K562 (cell line): Measurements from ENCODE around the gene MINK1. TPM values are rescaled to one million over a fixed set of nuclear protein-coding genes. Genes with fewer than 3 reads are reported as not detected.

Experiments used
- ATAC-seq: fragments of 200-7000 bp; cut with Tn5 transposase; 3 replicates; pipeline ENCODE4 v1.9.1; 2020; ENCODE audit warnings: moderate library complexity
- BruUV-seq: library from RNA; stranded (reverse); fragments of 400-500 nt; replicated peaks from 2 replicates; lab custom pipeline; 2021; lab: Mats Ljungman, UMichigan
- CTCF ChIA-PET: fragments of 300-600 bp; formaldehyde crosslinking; extraction: SDS; loops from one replicate; lab custom pipeline; 2021; ENCODE audit warnings: low intra/inter-chr PET ratio; lab: Yijun Ruan, JAX
- POLR2A ChIA-PET: fragments of 300-600, 350-650 bp; sonication (Branson Sonifier 250); formaldehyde crosslinking; extraction: SDS; loops from one replicate; lab custom pipeline; 2021; ENCODE audit warnings: antibody characterized with exemption, inconsistent platforms; lab: Yijun Ruan, JAX
- DNase-seq, 4 experiments: peaks; one replicate each; pipeline versions ENCODE4 v3.0.0 to v3.0.0-alpha.2; 2011 to 2018; ENCODE audit warnings: low spot score in 3 of 4, mixed read lengths in 3 of 4; ENCODE audit errors: extremely low read depth in 1 of 4
- FAIRE-seq: peaks from 2 replicates; lab custom pipeline; 2011; peaks lifted over from hg19 to GRCh38; lab: Jason Lieb, UNC
- H2AFZ ChIP-seq: 2 replicates; pipeline ENCODE4 v1.6.0; 2011; ENCODE audit warnings: low read depth, low read length, control low read depth, inconsistent platforms
- H3K27ac ChIP-seq: fragments of 200-600 bp; 3 replicates; pipeline ENCODE4 v1.8.0; 2011; ENCODE audit warnings: low read depth, mild to moderate bottlenecking, control low read depth, inconsistent platforms, low read length, moderate library complexity, mixed read lengths; ENCODE audit errors: extremely low read depth
- H3K27me3 ChIP-seq, 2 experiments: fragments of 300-600 bp in 1 of 2; 2 replicates in 1 of 2; 3 replicates in 1 of 2; pipeline versions ENCODE4 v1.6.0 to v1.8.0; 2011; ENCODE audit warnings: inconsistent platforms in 2 of 2, low read length in 2 of 2, mild to moderate bottlenecking in 1 of 2, mixed read lengths in 1 of 2, moderate library complexity in 1 of 2; ENCODE audit not compliant: control insufficient read depth in 2 of 2, insufficient read depth in 2 of 2
- H3K36me3 ChIP-seq: fragments of 300-600 bp; 3 replicates; pipeline ENCODE4 v1.8.0; 2011; ENCODE audit warnings: mild to moderate bottlenecking, low read length, inconsistent platforms; ENCODE audit not compliant: control insufficient read depth, insufficient read depth
- H3K4me1 ChIP-seq, 2 experiments: fragments of 200-600 bp in 1 of 2; replicated peaks in 1 of 2; 2 replicates in 1 of 2; 3 replicates in 1 of 2; pipeline versions ENCODE4 v1.5.1 to v1.8.0; 2011; ENCODE audit warnings: inconsistent platforms in 2 of 2, low read length in 2 of 2, mild to moderate bottlenecking in 1 of 2, mixed read lengths in 1 of 2, moderate library complexity in 1 of 2; ENCODE audit not compliant: control insufficient read depth in 2 of 2, insufficient read depth in 2 of 2
- H3K4me2 ChIP-seq: 2 replicates; pipeline ENCODE4 v1.6.1; 2011; ENCODE audit warnings: low read length, control low read depth, inconsistent platforms, mixed read lengths; ENCODE audit not compliant: insufficient read depth
- H3K4me3 ChIP-seq: fragments of 200-600 bp; sonication (generic), shearing (Covaris generic); 2 replicates; pipeline ENCODE4 v1.5.1; 2016; ENCODE audit warnings: control low read depth, inconsistent platforms
- H3K79me2 ChIP-seq: fragments of 200-600 bp; 3 replicates; pipeline ENCODE4 v1.8.0; 2011; ENCODE audit warnings: low read length, inconsistent platforms; ENCODE audit not compliant: control insufficient read depth, insufficient read depth
- H3K9ac ChIP-seq, 2 experiments: 2 replicates each; pipeline versions ENCODE4 v1.6.0 to v1.6.1; 2011; ENCODE audit warnings: low read depth in 2 of 2, low read length in 2 of 2, control low read depth in 1 of 2, inconsistent platforms in 1 of 2, mild to moderate bottlenecking in 1 of 2, mixed read lengths in 1 of 2; ENCODE audit not compliant: insufficient read depth in 1 of 2
- H3K9me1 ChIP-seq: one replicate; pipeline ENCODE4 v1.6.0; 2011; ENCODE audit warnings: inconsistent platforms, mild to moderate bottlenecking, low read length, moderate library complexity; ENCODE audit not compliant: control insufficient read depth, insufficient read depth
- H3K9me3 ChIP-seq: replicated peaks from 2 replicates; pipeline ENCODE4 v1.5.1; 2011; ENCODE audit warnings: low read depth, low read length, inconsistent platforms; ENCODE audit not compliant: control insufficient read depth, insufficient read depth
- H4K20me1 ChIP-seq: replicated peaks from 2 replicates; pipeline ENCODE4 v1.6.1; 2011; ENCODE audit warnings: low read length, inconsistent platforms, mixed read lengths; ENCODE audit not compliant: control insufficient read depth, insufficient read depth
- ETV1 ChIP-seq: fragments of 450-650 bp; conservative IDR thresholded peaks from 2 replicates; pipeline ENCODE4 v1.6.1; 2016; ENCODE audit warnings: missing genetic modification characterization, control low read depth, low read depth, missing compliant biosample characterization
- FOXJ3 ChIP-seq: sonication (generic); formaldehyde crosslinking; IDR thresholded peaks from 2 replicates; pipeline ENCODE4 v1.4.0; 2020; ENCODE audit warnings: mild to moderate bottlenecking, missing genetic modification reagents
- HNRNPK ChIP-seq: fragments of 200-400 bp; formaldehyde crosslinking; IDR thresholded peaks from one replicate; pipeline ENCODE4 v1.6.1; 2018; ENCODE audit warnings: mild to moderate bottlenecking, low read depth, low read length; ENCODE audit not compliant: poor library complexity, severe bottlenecking
- RAD51 ChIP-seq: fragments of 450-650 bp; IDR thresholded peaks from 2 replicates; pipeline ENCODE4 v1.7.1; 2016; ENCODE audit warnings: low read depth, mild to moderate bottlenecking, borderline replicate concordance
- RCOR1 ChIP-seq, 2 experiments: IDR thresholded peaks; 2 replicates each; pipeline ENCODE4 v1.6.1; 2012; ENCODE audit warnings: low read depth in 2 of 2, low read length in 2 of 2, borderline replicate concordance in 1 of 2, improper control_type of control experiment in 1 of 2
- ZBTB7A ChIP-seq: IDR thresholded peaks from 2 replicates; pipeline ENCODE4 v1.6.1; 2011; ENCODE audit warnings: low read depth, mild to moderate bottlenecking, low read length, moderate library complexity, borderline replicate concordance; ENCODE audit not compliant: control insufficient read depth
- ZNF263 ChIP-seq: sonication (generic); formaldehyde crosslinking; IDR thresholded peaks from 2 replicates; pipeline ENCODE4 v1.8.0; 2022; ENCODE audit warnings: mild to moderate bottlenecking, missing genetic modification reagents, borderline replicate concordance
- ZNF764 ChIP-seq: fragments of 250-450 bp; sonication (Bioruptor Pico); IDR thresholded peaks from 2 replicates; pipeline ENCODE4 v1.4.0; 2020; ENCODE audit warnings: low read depth, mild to moderate bottlenecking, moderate library complexity
- WGBS: fragments of 100-300 bp; shearing (Covaris generic); methylation state at CpG from one replicate; pipeline ENCODE4 v1.1.6; 2016; ENCODE audit warnings: low coverage, mixed read lengths; ENCODE audit not compliant: insufficient coverage; ENCODE audit errors: missing lambda C conversion rate; 5-methylcytosine and 5-hydroxymethylcytosine counted together
- in situ Hi-C: fragments of 300-500 bp; cut with MboI; formaldehyde crosslinking; loops from 4 replicates; pipeline ENCODE4 v1.15.0; 2018; ENCODE audit warnings: inconsistent platforms, mixed read lengths
- intact Hi-C: fragments of 100-400 bp; cut with micrococcal nuclease; formaldehyde crosslinking; loops from 2 replicates; pipeline ENCODE4 v1.14.2; 2022
- polyA plus RNA-seq, 8 experiments: library from polyadenylated mRNA; depleted of rRNA in 4 of 8; stranded (reverse) in 5 of 8; unstranded in 3 of 8; fragments of >200 nt; fragmentation: Nextera tagmentation in 2 of 8; fragmentation: Illumina TruSeq in 1 of 8; extraction: Ambion mirVana in 2 of 8; extraction: Trizol in 1 of 8; gene quantifications; 2 replicates each; pipeline versions ENCODE4 v1.2.1 to v1.2.3, GENCODE V29; 2011 to 2014; ENCODE audit warnings: inconsistent platforms in 1 of 8, missing spikeins in 1 of 8
- total RNA-seq, 7 experiments: library from RNA; depleted of rRNA in 6 of 7; stranded (reverse); fragments of >200 nt in 6 of 7; fragmentation: Illumina TruSeq in 2 of 7; extraction: Trizol in 2 of 7; gene quantifications; 2 replicates each; pipeline versions ENCODE4 v1.2.1 to v1.2.3, GENCODE V29; 2011 to 2021; ENCODE audit warnings: low replicate concordance in 1 of 7
- TF ChIP-seq, protein P1 (sequence below): IDR thresholded peaks from 2 replicates; pipeline ENCODE4 v1.6.1; 2016; ENCODE audit warnings: missing genetic modification characterization, missing compliant biosample characterization

The MINK1 gene
- total and polyA plus RNA-seq, 9 of the 15 experiments (the other 6 are each of a cell fraction or from before 2014, with no cell fraction given): 0.11 to 54.2 (median 14.9) TPM

DNA sequence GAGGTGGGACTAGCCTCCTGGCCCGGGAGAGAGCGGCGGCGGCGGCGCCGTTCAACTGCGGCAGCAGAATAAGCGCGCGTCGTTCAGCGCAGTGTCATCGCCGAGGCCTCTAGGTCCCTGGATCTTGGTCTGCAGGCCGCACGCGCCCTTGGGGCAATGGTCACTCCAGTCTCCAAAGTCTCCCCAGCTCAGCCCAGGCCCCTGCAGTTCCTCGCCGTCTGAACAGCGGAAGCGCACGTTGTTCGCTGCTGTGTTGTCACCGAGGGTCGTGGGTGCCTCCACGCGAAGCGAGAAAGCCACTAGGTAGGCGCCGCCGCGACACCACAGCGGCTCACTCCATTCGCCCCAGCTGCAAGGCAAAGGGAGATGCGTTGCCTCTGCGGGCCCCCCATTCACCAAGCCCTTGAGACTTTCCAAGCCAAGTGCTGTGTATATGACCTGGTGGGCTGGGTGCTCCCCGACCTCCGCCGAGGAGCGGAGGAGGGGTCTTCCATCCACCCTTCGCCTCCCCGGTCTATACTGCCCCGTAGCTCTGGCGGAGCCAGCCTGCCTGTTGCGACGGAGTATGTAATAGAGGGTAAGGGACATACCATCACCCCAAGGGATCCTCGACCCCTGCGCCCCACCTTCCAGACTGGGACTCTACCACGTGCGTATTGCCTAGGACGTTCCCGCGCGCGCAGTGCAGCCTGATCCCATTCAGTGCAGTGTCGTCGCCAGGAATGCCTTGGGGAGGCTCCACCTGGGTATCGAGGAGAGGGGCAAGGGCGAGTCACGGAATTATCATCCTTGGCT, 47.6 kb upstream of the MINK1 start:
- intact Hi-C loops: loop anchor here (2.0 kb wide), 1 partner anchor 97 kb away; no protein-coding TSS in a partner anchor
- CTCF ChIA-PET: interaction anchor here (0.7 kb wide), 1 partner anchor 117 kb away, joined by 4 read pairs; no protein-coding TSS in a partner anchor
- Histone ChIP-seq H3K9me1 (no peaks in the 10 kb centered on the region), H3K9me3 (no peaks in the 10 kb centered on the region), H3K27me3 (peaks cover 6 to 24% of the 10 kb centered on the region in 2 experiments; a peak in 3 of 5 replicates), H3K27ac (no peak overlapping the region), H2AFZ (no peak overlapping the region), H3K36me3 (no peaks in the 10 kb centered on the region), H3K9ac (no peak overlapping the region; a peak in 1 of 4 replicates), H3K4me3 (no peak overlapping the region), H3K4me2 (no peak overlapping the region), H3K4me1 (peaks cover 0 to 38% of the 10 kb centered on the region in 2 experiments; a peak in 3 of 5 replicates), H4K20me1 (no peaks in the 10 kb centered on the region), H3K79me2 (peaks cover 6% of the 10 kb centered on the region; the same call in 2 of the 3 replicates)
- DNase-seq: no peak
- POLR2A ChIA-PET: interaction anchor here (0.6 kb wide), 1 partner anchor 131 kb away, joined by 3 read pairs; no protein-coding TSS in a partner anchor
- no TSS peak for BruUV-seq
- no peak for FAIRE-seq
- 43% methylated on average over 17 of the region's 61 CpGs for WGBS
- no peak for TF ChIP-seq ZNF764 (CRISPR knock-in tag)
- no peak for ATAC-seq
- in situ Hi-C loops: no loop called here

DNA sequence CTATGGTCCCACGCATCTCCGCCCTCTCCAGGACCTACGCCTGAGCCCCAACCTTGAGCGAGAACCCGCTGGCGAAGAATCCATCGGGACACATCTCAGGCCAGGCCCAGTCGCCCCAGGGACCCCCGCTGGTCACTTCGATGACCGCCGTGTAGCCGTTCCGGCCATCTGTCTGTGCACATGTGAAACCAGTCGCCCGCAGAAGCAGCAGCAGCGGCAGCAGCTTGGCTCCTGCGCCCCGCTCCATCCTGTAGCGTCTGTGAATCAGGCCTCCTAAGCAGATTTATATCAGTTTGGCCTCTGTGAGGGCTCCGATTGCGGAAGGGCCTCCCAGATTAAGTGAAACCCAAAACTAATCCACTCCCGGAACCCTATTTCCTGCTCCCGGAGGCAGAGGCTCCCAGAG, 47.0 kb upstream of the MINK1 start, which contains the start of gene VMO1:
TSS of gene VMO1 (minus strand) at position 259 of the 406 bp plus-strand sequence. CDS start at position 247, 12 bp downstream.
- no peak within 1 kb of the TSS for H2AFZ ChIP-seq
- no peak within 1 kb of the TSS for H3K4me2 ChIP-seq
- H3K9me3 ChIP-seq: no peaks in the 10 kb centered on the region
- FAIRE-seq (no peak), DNase-seq (no peak), ATAC-seq (no peak)
- no peaks in the 10 kb centered on the region for H4K20me1 ChIP-seq
- BruUV-seq: no TSS peak
- peaks cover 6% of the 10 kb centered on the region; the same call in 2 of the 3 replicates for H3K79me2 ChIP-seq
- no peak within 1 kb of the TSS for H3K27ac ChIP-seq
- ChIA-PET POLR2A (no interaction called here), CTCF (interaction anchor here (1.2 kb wide), 1 partner anchor 103 kb away, joined by 5 read pairs; no protein-coding TSS in a partner anchor)
- in situ Hi-C loops (no loop called here), intact Hi-C loops (loop anchor here (2.0 kb wide), 1 partner anchor 97 kb away; no protein-coding TSS in a partner anchor)
- no peaks in the 10 kb centered on the region for H3K36me3 ChIP-seq
- TF ChIP-seq RCOR1 (IDR thresholded peaks at IDR 0.05; ENCODE audit: borderline replicate concordance in 1 of 2, low read depth in 2 of 2, low read length in 2 of 2) (peak in 1 of 2 experiments; percentile 44; a peak in 1 of 4 replicates), ZBTB7A (no peak), ZNF263 (CRISPR knock-in tag) (no peak), FOXJ3 (CRISPR knock-in tag) (no peak), HNRNPK (no peak), ETV1 (tag) (0 out of 2 replicates have a peak, but pooled peaks have one; percentile 10), RAD51 (no peak)
- TF ChIP-seq, protein P1, sequence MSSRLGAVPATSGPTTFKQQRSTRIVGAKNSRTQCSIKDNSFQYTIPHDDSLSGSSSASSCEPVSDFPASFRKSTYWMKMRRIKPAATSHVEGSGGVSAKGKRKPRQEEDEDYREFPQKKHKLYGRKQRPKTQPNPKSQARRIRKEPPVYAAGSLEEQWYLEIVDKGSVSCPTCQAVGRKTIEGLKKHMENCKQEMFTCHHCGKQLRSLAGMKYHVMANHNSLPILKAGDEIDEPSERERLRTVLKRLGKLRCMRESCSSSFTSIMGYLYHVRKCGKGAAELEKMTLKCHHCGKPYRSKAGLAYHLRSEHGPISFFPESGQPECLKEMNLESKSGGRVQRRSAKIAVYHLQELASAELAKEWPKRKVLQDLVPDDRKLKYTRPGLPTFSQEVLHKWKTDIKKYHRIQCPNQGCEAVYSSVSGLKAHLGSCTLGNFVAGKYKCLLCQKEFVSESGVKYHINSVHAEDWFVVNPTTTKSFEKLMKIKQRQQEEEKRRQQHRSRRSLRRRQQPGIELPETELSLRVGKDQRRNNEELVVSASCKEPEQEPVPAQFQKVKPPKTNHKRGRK (tag): no peak
- no peaks in the 10 kb centered on the region for H3K9me1 ChIP-seq
- no peak within 1 kb of the TSS for H3K4me3 ChIP-seq
- H3K9ac ChIP-seq: no peak within 1 kb of the TSS; a peak in 1 of 4 replicates
- peaks cover 6 to 21% of the 10 kb centered on the region in 2 experiments; a peak in 3 of 5 replicates for H3K27me3 ChIP-seq
- H3K4me1 ChIP-seq: peaks cover 0 to 38% of the 10 kb centered on the region in 2 experiments; a peak in 3 of 5 replicates
- WGBS: 25% methylated on average over 16 of the region's 24 CpGs
